ENCODE measurements around the gene TGFBR3.

TGFBR3 gene

GRCh38 chr1:91741906-91742305 lies 144.0 kb downstream of the TGFBR3 start:
- TF ChIP-seq EZH2 (IDR thresholded peaks at IDR 0.05; ENCODE audit: borderline replicate concordance, low read length) (no peak), CTCF (IDR thresholded peaks at IDR 0.05; ENCODE audit: low read length) (no peak)
- no peaks in the 10 kb centered on the region for H3K27me3 ChIP-seq (ENCODE audit: insufficient read depth, low read length)
- no peaks in the 10 kb centered on the region for H3F3A ChIP-seq (ENCODE audit: insufficient read depth, low read length)
- no peak overlapping the region for H3K4me2 ChIP-seq (ENCODE audit: low read length)
- no peak overlapping the region for H2AFZ ChIP-seq (ENCODE audit: low read length)
- H3K4me1 ChIP-seq (ENCODE audit: insufficient read depth, low read length, severe bottlenecking): no peaks in the 10 kb centered on the region
- no peak overlapping the region for H3K27ac ChIP-seq (ENCODE audit: low read depth, low read length, poor library complexity, severe bottlenecking)
- H3K36me3 ChIP-seq (ENCODE audit: insufficient read depth, low read length): no peaks in the 10 kb centered on the region
- H3K9me2 ChIP-seq (ENCODE audit: low read depth, low read length): no peaks in the 10 kb centered on the region
- H3K9ac ChIP-seq (ENCODE audit: low read length): no peak overlapping the region
- H4K20me1 ChIP-seq (ENCODE audit: insufficient read depth, low read length): no peaks in the 10 kb centered on the region
- no peaks in the 10 kb centered on the region for H3K9me3 ChIP-seq (ENCODE audit: low read length)
- H3K79me2 ChIP-seq (ENCODE audit: insufficient read depth, low read length): no peaks in the 10 kb centered on the region
- H3K4me3 ChIP-seq (ENCODE audit: low read depth, low read length, poor library complexity, severe bottlenecking): no peak overlapping the region

GRCh38 chr1:91741301-91741700 lies 144.7 kb downstream of the TGFBR3 start:
- no peaks in the 10 kb centered on the region for H3K4me1 ChIP-seq (ENCODE audit: insufficient read depth, low read length, severe bottlenecking)
- H3K36me3 ChIP-seq (ENCODE audit: insufficient read depth, low read length): no peaks in the 10 kb centered on the region
- H2AFZ ChIP-seq (ENCODE audit: low read length): no peak overlapping the region

GRCh38 chr1:91737650-91738049 lies 148.3 kb downstream of the TGFBR3 start:
- Histone ChIP-seq H3K4me1 (ENCODE audit: insufficient read depth, low read length, severe bottlenecking) (no peaks in the 10 kb centered on the region), H3K9ac (ENCODE audit: low read length) (no peak overlapping the region), H3K9me3 (ENCODE audit: low read length) (no peaks in the 10 kb centered on the region), H3K79me2 (ENCODE audit: insufficient read depth, low read length) (no peaks in the 10 kb centered on the region), H3K27me3 (ENCODE audit: insufficient read depth, low read length) (no peaks in the 10 kb centered on the region), H3K4me2 (ENCODE audit: low read length) (no peak overlapping the region), H3K9me2 (ENCODE audit: low read depth, low read length) (no peaks in the 10 kb centered on the region), H4K20me1 (ENCODE audit: insufficient read depth, low read length) (no peaks in the 10 kb centered on the region), H3K4me3 (ENCODE audit: low read depth, low read length, poor library complexity, severe bottlenecking) (no peak overlapping the region), H3K27ac (ENCODE audit: low read depth, low read length, poor library complexity, severe bottlenecking) (no peak overlapping the region), H2AFZ (ENCODE audit: low read length) (no peak overlapping the region), H3F3A (ENCODE audit: insufficient read depth, low read length) (no peaks in the 10 kb centered on the region), H3K36me3 (ENCODE audit: insufficient read depth, low read length) (no peaks in the 10 kb centered on the region)
- TF ChIP-seq EZH2 (IDR thresholded peaks at IDR 0.05; ENCODE audit: borderline replicate concordance, low read length) (no peak), CTCF (IDR thresholded peaks at IDR 0.05; ENCODE audit: low read length) (no peak)

More at GRCh38 chr1:91741301-91741700, 144.7 kb downstream of the TGFBR3 start:
- H3K4me2 ChIP-seq (ENCODE audit: low read length): no peak overlapping the region
- TF ChIP-seq EZH2 (IDR thresholded peaks at IDR 0.05; ENCODE audit: borderline replicate concordance, low read length): no peak
- no peak for TF ChIP-seq CTCF (IDR thresholded peaks at IDR 0.05; ENCODE audit: low read length)
- no peaks in the 10 kb centered on the region for H4K20me1 ChIP-seq (ENCODE audit: insufficient read depth, low read length)
- H3K9ac ChIP-seq (ENCODE audit: low read length): no peak overlapping the region
- H3K79me2 ChIP-seq (ENCODE audit: insufficient read depth, low read length): no peaks in the 10 kb centered on the region
- no peaks in the 10 kb centered on the region for H3K9me2 ChIP-seq (ENCODE audit: low read depth, low read length)
- H3K9me3 ChIP-seq (ENCODE audit: low read length): no peaks in the 10 kb centered on the region
- H3K27me3 ChIP-seq (ENCODE audit: insufficient read depth, low read length): no peaks in the 10 kb centered on the region
- H3K27ac ChIP-seq (ENCODE audit: low read depth, low read length, poor library complexity, severe bottlenecking): no peak overlapping the region
- no peaks in the 10 kb centered on the region for H3F3A ChIP-seq (ENCODE audit: insufficient read depth, low read length)
- no peak overlapping the region for H3K4me3 ChIP-seq (ENCODE audit: low read depth, low read length, poor library complexity, severe bottlenecking)
